Panc1 (cell line): ENCODE results near the gene CD5L.

Experiments
- POLR2AphosphoS5 ChIP-seq: IDR thresholded peaks from 2 replicates; pipeline ENCODE4 v1.6.1; 2012; ENCODE audit warnings: mild to moderate bottlenecking, low read depth, low read length, moderate library complexity
- SIN3A ChIP-seq: IDR thresholded peaks from 2 replicates; pipeline ENCODE4 v1.6.1; 2012; ENCODE audit warnings: low read depth, mild to moderate bottlenecking, low read length, moderate library complexity, borderline replicate concordance; ENCODE audit not compliant: insufficient read depth
- TF ChIP-seq, protein P1 (sequence below): fragments of 450-650 bp; IDR thresholded peaks from 2 replicates; pipeline ENCODE4 v1.5.1; 2017; ENCODE audit warnings: mild to moderate bottlenecking
- TF ChIP-seq, protein P2 (sequence below), 2 experiments: IDR thresholded peaks; 2 replicates each; pipeline ENCODE4 v1.6.1; 2011 to 2012; ENCODE audit warnings: low read depth in 2 of 2, control low read depth in 1 of 2, low read length in 1 of 2, mild to moderate bottlenecking in 1 of 2, moderate library complexity in 1 of 2; ENCODE audit not compliant: insufficient read depth in 1 of 2

DNA sequence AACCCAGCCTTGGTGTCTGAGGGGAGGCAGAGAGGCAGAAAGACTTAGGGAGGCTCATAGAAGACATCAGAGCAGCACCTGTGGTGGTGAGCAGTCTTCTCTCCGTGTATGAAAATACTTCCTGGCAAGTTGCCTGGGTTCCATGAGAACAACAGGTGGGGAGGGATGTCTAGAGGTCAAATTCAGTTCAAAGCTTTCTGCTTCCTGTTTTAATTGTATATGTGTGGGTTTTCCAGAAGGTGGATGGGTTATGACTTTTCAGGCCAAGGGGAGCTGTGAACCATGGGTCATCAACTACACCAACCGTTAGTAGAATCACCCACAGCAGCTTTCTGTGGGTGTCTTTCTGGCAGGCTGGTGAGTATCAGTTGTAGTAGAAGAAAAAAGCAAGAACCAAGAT, 60.6 kb downstream of the CD5L start:
- TF ChIP-seq, protein P1, sequence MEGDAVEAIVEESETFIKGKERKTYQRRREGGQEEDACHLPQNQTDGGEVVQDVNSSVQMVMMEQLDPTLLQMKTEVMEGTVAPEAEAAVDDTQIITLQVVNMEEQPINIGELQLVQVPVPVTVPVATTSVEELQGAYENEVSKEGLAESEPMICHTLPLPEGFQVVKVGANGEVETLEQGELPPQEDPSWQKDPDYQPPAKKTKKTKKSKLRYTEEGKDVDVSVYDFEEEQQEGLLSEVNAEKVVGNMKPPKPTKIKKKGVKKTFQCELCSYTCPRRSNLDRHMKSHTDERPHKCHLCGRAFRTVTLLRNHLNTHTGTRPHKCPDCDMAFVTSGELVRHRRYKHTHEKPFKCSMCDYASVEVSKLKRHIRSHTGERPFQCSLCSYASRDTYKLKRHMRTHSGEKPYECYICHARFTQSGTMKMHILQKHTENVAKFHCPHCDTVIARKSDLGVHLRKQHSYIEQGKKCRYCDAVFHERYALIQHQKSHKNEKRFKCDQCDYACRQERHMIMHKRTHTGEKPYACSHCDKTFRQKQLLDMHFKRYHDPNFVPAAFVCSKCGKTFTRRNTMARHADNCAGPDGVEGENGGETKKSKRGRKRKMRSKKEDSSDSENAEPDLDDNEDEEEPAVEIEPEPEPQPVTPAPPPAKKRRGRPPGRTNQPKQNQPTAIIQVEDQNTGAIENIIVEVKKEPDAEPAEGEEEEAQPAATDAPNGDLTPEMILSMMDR = no peak
- no peak for TF ChIP-seq POLR2AphosphoS5
- TF ChIP-seq, protein P2, sequence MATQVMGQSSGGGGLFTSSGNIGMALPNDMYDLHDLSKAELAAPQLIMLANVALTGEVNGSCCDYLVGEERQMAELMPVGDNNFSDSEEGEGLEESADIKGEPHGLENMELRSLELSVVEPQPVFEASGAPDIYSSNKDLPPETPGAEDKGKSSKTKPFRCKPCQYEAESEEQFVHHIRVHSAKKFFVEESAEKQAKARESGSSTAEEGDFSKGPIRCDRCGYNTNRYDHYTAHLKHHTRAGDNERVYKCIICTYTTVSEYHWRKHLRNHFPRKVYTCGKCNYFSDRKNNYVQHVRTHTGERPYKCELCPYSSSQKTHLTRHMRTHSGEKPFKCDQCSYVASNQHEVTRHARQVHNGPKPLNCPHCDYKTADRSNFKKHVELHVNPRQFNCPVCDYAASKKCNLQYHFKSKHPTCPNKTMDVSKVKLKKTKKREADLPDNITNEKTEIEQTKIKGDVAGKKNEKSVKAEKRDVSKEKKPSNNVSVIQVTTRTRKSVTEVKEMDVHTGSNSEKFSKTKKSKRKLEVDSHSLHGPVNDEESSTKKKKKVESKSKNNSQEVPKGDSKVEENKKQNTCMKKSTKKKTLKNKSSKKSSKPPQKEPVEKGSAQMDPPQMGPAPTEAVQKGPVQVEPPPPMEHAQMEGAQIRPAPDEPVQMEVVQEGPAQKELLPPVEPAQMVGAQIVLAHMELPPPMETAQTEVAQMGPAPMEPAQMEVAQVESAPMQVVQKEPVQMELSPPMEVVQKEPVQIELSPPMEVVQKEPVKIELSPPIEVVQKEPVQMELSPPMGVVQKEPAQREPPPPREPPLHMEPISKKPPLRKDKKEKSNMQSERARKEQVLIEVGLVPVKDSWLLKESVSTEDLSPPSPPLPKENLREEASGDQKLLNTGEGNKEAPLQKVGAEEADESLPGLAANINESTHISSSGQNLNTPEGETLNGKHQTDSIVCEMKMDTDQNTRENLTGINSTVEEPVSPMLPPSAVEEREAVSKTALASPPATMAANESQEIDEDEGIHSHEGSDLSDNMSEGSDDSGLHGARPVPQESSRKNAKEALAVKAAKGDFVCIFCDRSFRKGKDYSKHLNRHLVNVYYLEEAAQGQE (IDR thresholded peaks at IDR 0.05; ENCODE audit: insufficient read depth in 1 of 2, low read depth in 2 of 2, low read length in 1 of 2) = no peak
- TF ChIP-seq SIN3A = no peak
